Natural killer cell treated with Interleukin-12 subunit alpha and Interleukin-12 subunit beta and Interleukin-15 and Interleukin-18, amount 100 ng/mL, for 72 hours (primary cell): ENCODE measurements around the gene GRIN1. TPM values are rescaled to one million over a fixed set of nuclear protein-coding genes. Genes with fewer than 3 reads are reported as not detected.

Experiments
- ATAC-seq, 2 donors: fragments of 150-1000 bp; cut with Tn5 transposase in 1 of 2; sonication (Bioruptor Pico), chemical (Tn5 transposase) in 1 of 2; 2 replicates each; pipeline ENCODE4 v1.10.0; 2021
- DNase-seq: peaks from one replicate; pipeline ENCODE4 v3.0.0; 2022; ENCODE audit warnings: low spot score
- H3K27ac Mint-ChIP-seq, 2 donors: 1 replicate in 1 of 2; 2 replicates in 1 of 2; pipeline ENCODE4 v1.8.0; 2022; ENCODE audit warnings: mixed read lengths in 2 of 2, mild to moderate bottlenecking in 1 of 2, moderate library complexity in 1 of 2
- H3K27me3 Mint-ChIP-seq, 2 donors: 1 replicate in 1 of 2; 2 replicates in 1 of 2; pipeline ENCODE4 v1.8.0; 2022; ENCODE audit warnings: mixed read lengths in 2 of 2
- H3K36me3 Mint-ChIP-seq: one replicate; pipeline ENCODE4 v1.8.0; 2022; ENCODE audit warnings: mixed read lengths
- H3K4me1 Mint-ChIP-seq, 2 donors: 1 replicate in 1 of 2; 2 replicates in 1 of 2; pipeline ENCODE4 v1.8.0; 2022; ENCODE audit warnings: low read depth in 2 of 2, mixed read lengths in 2 of 2, mild to moderate bottlenecking in 1 of 2
- H3K4me3 Mint-ChIP-seq: one replicate; pipeline ENCODE4 v1.8.0; 2022; ENCODE audit warnings: mixed read lengths
- H3K9me3 Mint-ChIP-seq: 2 replicates; pipeline ENCODE4 v1.8.0; 2022; ENCODE audit warnings: mixed read lengths
- total RNA-seq, 2 donors: library from RNA; stranded (reverse); gene quantifications; one replicate each; pipeline ENCODE4 v1.2.3, GENCODE V29; 2022

Gene GRIN1
- total RNA-seq, 2 donors from 2014 or later, result 0.11 TPM; not detected in 1

DNA sequence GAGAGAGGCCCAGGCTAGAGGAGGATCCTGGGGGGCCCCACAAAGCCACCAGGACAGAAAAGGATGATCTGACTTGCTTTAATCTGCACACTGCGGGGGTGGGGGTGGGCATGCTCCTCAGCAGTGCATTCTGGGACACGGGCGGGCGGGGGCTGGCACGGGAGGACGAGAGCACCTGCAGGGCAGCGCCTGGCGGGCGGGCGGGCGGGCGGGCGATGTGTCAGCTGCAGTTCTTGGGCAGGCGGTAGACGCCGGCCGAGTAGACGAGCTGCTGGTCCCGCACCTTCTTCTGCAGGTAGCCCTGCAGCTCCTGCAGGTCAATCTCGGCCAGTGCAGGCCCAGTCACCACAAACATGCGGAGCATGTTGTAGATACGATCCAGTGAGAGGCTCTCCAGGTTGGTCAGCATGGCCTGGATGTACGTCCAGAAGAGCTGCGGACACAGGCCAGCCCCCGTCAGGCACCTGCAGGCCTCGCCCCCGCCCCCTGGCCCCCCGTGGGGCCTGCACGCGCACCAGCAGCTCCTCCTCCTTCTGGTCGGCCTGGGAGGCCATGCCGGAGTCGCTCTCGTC is 35.9 kb downstream of the GRIN1 start:
- H3K4me3 Mint-ChIP-seq, result no peak overlapping the region

DNA sequence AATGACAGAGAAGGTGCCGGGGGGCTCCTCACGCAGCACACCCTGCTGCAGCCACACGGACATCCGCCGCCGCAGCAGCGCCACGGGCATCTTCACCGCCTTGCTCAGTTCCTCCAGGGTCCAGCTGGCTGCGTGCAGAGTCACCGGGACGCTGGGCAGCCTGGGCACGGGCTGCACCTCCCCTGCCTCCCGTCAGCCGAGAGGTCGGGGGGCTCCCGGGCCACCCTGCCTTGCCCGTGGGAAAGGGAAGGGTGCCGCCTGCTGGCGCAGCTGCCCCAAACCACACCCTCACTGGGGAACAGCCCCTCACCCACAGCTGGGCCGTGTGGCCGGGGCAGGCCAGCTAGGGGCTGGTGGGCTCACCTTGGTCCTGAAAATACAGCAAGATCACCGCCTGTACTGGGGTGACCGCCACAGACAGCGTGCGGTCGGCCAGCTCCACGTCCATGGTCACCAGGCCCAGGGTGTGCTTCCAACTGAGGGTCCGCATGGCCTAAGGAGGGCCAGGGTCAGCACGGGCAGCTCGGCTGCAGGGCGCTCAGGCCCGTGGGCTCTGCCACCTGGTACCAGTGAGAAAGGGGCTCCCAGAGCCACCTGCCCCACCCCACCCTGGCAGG is 36.5 kb downstream of the GRIN1 start:
- H3K9me3 Mint-ChIP-seq, result no peaks in the 10 kb centered on the region
- H3K27me3 Mint-ChIP-seq, result peaks cover 0 to 3% of the 10 kb centered on the region in 2 donors
- H3K4me1 Mint-ChIP-seq, result peaks cover 0 to 6% of the 10 kb centered on the region in 2 donors
- no peaks in the 10 kb centered on the region for H3K36me3 Mint-ChIP-seq
- ATAC-seq, result no peak
- DNase-seq, result no peak
- no peak overlapping the region for H3K27ac Mint-ChIP-seq
- no peak overlapping the region for H3K4me3 Mint-ChIP-seq

More for the DNA sequence above, 35.9 kb downstream of the GRIN1 start:
- Mint-ChIP-seq H3K36me3 (no peaks in the 10 kb centered on the region), H3K27ac (no peak overlapping the region), H3K4me1 (peaks cover 0 to 6% of the 10 kb centered on the region in 2 donors), H3K27me3 (peaks cover 0 to 4% of the 10 kb centered on the region in 2 donors), H3K9me3 (no peaks in the 10 kb centered on the region)
- DNase-seq (no peak), ATAC-seq (no peak)

DNA sequence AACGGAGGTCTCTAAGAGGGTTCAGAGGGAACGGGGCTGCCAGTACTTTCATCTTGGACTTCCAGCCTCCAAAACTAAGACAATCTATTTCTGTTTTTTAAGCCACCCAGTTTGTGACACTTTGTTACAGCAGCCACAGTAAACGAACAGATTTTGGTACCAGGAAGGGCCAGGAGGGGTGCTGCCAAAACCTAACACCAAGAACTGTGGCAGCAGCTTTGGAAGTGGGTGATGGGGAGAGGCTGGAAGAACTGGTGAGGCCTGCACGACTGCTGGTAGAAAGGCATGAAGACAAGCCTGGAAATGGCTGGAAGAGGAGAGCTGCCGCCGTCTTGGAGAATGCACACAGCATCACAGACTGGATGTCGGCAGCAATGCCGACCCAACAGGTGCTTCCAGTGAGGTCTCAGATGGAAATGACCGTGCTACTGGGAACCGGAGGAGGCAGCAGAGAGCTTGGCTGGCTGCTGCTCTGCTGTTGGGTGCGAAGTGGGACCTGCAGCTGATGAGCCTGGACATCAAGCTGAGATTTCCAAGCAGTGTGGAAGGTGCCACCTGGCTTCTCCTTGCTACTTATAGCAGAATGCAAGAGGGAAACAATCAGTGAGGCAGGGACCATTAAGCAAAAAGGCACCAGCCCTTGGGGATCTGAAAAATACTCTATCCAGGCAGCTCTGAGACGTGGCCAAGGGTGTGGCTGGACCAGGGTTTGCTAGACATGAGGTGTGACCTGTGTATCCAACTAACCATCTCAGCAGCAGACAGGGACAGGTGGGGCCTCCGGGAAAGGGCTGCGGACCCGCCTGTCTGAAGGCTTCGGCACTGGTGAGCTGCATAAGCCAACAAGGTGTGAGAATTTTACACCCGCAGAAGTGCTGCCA is 37.6 kb downstream of the GRIN1 start:
- Mint-ChIP-seq H3K4me3 (no peak overlapping the region), H3K27ac (no peak overlapping the region), H3K4me1 (peaks cover 0 to 6% of the 10 kb centered on the region in 2 donors), H3K9me3 (no peaks in the 10 kb centered on the region), H3K27me3 (peaks cover 0 to under 1% of the 10 kb centered on the region in 2 donors), H3K36me3 (no peaks in the 10 kb centered on the region)
- no peak for ATAC-seq
- no peak for DNase-seq

DNA sequence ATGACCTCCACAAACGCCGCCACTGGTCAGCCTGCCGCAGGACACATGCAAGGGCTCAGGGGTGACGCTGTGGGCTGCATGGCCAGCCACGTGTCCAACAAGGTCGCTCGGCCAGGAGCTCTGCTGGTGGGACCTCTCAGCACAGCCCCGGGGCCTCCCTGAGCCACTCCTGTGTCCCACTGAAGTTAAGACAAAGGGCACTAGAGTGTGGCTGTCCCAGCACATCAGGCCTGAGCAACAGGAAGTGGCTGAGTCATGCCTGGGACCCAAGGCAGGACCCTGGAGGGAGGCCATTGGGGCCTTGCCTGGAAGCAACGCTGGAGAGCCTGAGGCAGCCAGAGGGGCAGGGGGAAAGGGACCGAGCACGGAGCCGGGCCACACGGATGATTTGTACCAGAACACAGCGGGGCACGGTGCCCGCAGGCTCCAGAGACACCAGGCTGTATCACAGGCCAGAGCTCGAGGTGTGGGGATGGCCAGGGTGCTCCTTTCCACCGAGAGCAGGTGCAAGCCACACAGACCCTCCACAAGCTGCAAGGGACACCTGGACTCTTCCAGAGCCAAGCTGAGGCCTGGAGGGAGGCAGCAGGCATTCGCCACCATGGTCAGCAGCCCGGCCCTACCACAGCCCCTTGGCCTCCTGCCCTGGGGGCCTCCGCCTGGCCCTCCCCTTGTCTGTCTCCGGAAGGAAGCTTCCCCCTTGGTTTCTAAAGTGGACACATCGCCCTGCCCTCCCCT is 39.4 kb downstream of the GRIN1 start:
- Mint-ChIP-seq H3K4me1 (peaks cover 0 to 10% of the 10 kb centered on the region in 2 donors), H3K9me3 (no peaks in the 10 kb centered on the region), H3K27me3 (no peaks in the 10 kb centered on the region), H3K4me3 (no peak overlapping the region), H3K27ac (no peak overlapping the region), H3K36me3 (no peaks in the 10 kb centered on the region)
- no peak for DNase-seq
- no peak for ATAC-seq

DNA sequence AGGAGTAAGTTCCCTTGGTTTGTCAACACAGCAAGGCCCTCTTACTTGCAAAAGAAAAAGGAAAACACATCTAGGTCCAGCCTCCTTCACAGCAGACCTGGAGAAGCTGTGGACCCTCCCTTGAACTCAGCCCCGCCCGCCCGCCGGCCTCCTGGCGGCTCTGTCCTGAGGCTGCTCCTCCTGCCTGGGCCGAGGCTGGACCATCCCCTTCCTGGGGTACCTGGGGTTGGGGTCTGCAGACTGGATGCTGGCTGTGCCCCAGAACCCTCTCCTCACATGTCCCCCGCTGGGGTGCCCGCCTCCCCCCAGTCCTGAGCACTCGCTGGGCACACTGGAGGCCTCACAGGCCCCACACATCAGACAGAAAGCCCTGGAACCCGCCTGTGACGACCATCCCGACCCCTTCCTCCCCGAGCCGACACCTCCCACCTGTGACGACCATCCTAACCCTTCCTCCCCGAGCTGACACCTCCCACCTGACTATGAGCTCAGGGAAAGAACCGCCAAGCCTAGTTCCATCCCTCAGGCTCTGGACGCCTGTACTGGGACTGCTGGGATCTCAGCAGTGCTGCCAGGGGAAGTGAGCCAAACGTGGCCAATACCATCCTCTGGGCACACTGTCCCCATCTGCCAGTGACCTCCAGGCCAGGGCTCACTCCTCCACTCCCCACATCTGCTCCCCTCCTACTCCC is 40.1 kb downstream of the GRIN1 start:
- Mint-ChIP-seq H3K36me3 (peaks cover 3% of the 10 kb centered on the region), H3K9me3 (no peaks in the 10 kb centered on the region), H3K4me1 (peaks cover 2 to 11% of the 10 kb centered on the region in 2 donors), H3K4me3 (no peak overlapping the region), H3K27me3 (no peaks in the 10 kb centered on the region), H3K27ac (no peak overlapping the region)
- DNase-seq (no peak), ATAC-seq (no peak)

DNA sequence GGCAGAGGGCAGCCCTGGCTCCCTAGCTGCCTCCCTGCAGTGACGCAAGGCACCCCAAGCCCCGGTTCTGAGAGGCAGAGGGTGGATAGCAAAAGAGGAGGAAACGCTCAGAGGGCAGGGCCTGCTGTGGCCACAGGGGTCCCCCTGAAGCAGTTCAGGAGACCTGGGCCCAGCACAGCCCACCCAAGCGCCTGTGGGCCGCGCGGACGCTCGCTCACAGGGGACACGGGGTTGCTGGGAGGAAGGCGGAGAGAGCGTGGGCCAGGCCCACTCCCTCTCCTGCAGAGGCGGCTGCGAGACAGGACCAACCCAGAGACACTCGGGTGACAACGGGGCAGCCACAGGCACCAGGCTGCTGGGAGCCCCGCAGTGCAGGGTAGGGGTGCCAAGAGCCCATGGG is 40.8 kb downstream of the GRIN1 start:
- no peak overlapping the region for H3K27ac Mint-ChIP-seq
- no peak for ATAC-seq

DNA sequence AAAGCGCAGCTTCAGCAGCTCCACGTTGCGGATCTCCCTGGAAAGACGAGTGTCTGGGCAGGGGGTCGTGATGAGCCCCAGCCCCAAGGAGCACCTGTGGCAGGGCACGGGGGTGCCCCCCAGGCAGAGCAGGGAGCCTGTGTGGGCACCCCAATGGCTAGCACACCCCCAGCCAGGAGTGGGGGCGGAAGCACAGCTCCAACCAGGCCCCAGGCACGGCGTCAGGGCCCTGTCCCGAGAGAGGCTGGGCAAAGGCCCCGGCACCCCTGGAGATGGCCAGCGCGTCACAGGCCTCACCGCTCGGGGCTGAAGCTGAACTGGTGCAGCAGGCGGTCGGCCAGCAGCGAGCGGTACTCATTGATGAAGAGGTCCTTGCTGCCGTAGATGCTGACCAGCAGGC is 41.5 kb downstream of the GRIN1 start:
- Mint-ChIP-seq H3K9me3 (no peaks in the 10 kb centered on the region), H3K4me1 (peaks cover 7 to 15% of the 10 kb centered on the region in 2 donors), H3K27me3 (no peaks in the 10 kb centered on the region), H3K27ac (no peak overlapping the region), H3K36me3 (peaks cover 6% of the 10 kb centered on the region), H3K4me3 (no peak overlapping the region)
- ATAC-seq, result no peak
- no peak for DNase-seq

More for the DNA sequence above, 40.8 kb downstream of the GRIN1 start:
- Mint-ChIP-seq H3K27me3 (no peaks in the 10 kb centered on the region), H3K4me1 (peaks cover 7 to 15% of the 10 kb centered on the region in 2 donors), H3K4me3 (no peak overlapping the region), H3K9me3 (no peaks in the 10 kb centered on the region), H3K36me3 (peaks cover 6% of the 10 kb centered on the region)
- DNase-seq, result no peak

DNA sequence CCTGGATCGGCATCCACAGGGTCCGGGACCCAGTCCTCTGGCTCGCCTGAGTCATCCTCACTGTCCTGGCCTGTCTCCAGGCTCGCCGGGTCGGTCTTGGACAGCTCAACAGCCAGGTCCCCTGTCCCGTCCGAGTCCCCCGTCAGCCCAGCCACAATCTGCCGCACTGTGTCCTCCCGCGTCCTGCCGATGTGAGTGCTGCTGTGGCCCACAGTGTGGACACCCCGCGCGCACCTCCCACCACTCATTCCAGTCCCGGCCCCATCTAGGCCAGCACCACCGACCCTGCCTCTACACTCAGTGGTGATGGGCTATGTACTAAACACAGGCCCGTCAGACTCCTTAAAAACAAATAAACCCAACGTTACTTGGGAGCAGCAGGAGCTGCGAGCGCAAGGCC is 42.7 kb downstream of the GRIN1 start:
- Mint-ChIP-seq H3K27ac (no peak overlapping the region), H3K27me3 (no peaks in the 10 kb centered on the region), H3K9me3 (no peaks in the 10 kb centered on the region), H3K36me3 (peaks cover 6% of the 10 kb centered on the region), H3K4me1 (peaks cover 7 to 15% of the 10 kb centered on the region in 2 donors), H3K4me3 (no peak overlapping the region)
- no peak for DNase-seq
- peak in 1 of 2 donors; percentile 6 for ATAC-seq

DNA sequence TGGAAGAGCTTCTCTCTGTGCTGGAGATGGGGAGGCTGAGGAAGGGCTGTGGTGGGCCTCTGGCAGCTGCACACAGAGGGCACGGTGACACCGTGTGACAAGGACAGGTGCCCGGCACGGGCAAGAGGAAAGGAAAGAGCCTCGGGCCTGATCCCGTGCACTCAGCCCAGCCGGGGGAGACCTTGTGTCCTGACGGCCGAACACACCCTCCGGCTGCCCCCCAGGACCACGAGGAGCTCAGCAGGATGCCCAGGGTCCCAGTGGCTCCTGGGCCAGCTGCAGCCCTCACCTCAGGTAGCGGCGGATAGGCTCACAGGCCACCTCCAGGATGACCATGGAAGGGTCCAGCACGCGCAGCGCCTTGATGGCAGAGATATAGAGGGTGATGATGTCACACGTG is 43.9 kb downstream of the GRIN1 start:
- no peak for DNase-seq
- Mint-ChIP-seq H3K27me3 (no peaks in the 10 kb centered on the region), H3K4me1 (peaks cover 13 to 20% of the 10 kb centered on the region in 2 donors), H3K4me3 (no peak overlapping the region), H3K9me3 (no peaks in the 10 kb centered on the region), H3K36me3 (peaks cover 6% of the 10 kb centered on the region), H3K27ac (no peak overlapping the region)
- ATAC-seq, result no peak

DNA sequence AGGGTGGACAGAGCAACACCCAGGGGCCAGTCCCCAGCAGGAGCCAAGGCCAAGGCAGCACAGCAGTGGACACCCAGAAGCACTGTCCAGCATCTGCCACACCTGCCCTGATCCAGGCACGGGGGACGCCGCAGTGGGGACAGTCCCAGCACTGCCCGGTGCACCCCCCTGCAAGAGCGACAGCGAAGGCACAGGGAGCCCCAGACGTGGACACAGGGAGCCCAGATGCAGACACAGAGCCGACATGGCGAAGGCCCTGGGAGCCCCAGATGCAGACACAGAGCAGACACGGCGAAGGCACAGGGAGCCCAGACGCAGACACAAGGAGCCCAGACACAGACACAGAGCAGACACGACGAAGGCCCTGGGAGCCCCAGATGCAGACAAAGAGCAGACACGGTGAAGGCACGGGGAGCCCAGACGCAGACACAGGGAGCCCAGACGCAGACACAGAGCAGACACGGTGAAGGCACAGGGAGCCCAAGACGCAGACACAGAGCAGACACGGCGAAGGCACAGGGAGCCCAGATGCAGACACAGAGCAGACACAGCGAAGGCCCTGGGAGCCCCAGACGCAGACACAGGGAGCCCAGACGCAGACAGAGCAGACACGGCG is 45.1 kb downstream of the GRIN1 start:
- ATAC-seq (no peak), DNase-seq (no peak)
- Mint-ChIP-seq H3K27ac (no peak overlapping the region), H3K4me3 (no peak overlapping the region), H3K9me3 (no peaks in the 10 kb centered on the region), H3K4me1 (peaks cover 13 to 22% of the 10 kb centered on the region in 2 donors), H3K36me3 (peaks cover 6% of the 10 kb centered on the region), H3K27me3 (no peaks in the 10 kb centered on the region)

DNA sequence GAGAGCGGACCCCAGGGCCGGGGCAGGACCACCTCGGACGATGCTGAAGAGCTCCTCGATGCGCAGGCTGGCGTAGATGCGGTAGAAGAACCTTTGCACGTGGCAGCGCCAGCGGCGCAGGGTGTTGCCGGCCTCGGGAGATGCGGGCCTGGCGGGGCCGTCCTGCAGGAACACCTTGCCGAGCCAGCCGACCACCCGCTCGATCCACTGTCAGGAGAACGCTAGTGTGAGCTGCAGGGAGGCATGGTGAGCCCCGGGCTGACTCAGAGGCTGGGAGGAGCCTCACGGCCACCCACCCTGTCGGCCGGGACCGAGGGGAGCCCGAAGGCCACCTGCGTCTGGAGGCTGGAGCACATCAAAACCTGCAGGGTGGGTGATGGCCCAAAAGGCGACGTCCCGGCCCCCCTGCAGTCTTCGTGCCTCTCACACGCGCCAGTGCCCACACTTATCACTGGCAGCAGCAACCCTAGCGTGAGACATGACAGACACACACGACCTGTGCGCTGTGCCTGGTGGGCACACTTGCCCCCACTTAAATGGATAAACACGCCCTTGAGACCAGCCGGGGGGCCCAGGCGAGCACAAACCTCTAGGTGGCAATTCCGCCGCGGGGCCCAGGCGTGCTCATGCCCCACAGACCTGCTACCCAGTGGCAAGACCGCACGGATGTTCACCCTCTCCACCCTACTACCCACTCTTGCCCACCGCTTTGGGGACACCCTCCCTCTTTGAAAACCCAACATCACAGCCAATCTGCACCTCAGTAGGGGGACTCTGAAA is 46.1 kb downstream of the GRIN1 start:
- H3K9me3 Mint-ChIP-seq, result no peaks in the 10 kb centered on the region
- ATAC-seq, result no peak
- no peak overlapping the region for H3K4me3 Mint-ChIP-seq
- peaks cover 6% of the 10 kb centered on the region for H3K36me3 Mint-ChIP-seq
- no peak for DNase-seq
- H3K27me3 Mint-ChIP-seq, result no peaks in the 10 kb centered on the region
- peaks cover 13 to 23% of the 10 kb centered on the region in 2 donors for H3K4me1 Mint-ChIP-seq
- no peak overlapping the region for H3K27ac Mint-ChIP-seq

DNA sequence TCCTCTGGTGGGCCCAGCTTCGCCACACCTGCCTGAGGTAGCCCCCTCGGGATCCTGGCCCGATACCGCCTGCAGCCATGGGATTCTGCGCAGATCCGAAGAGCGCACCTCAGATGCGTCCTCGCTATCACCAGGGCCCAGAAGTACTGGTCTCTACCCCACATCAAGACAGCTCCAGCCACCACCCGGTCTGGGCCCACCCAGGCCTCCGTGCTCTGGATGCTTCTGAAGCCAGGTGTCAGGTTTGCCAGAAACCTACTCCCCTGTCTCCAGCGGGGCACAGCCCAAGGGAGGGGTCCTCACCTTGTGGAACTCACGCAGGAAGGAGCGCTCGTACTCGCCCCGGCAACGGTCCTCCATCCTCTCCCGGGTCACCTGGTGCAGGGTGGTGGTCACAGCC is 47.0 kb downstream of the GRIN1 start:
- Mint-ChIP-seq H3K27me3 (no peaks in the 10 kb centered on the region), H3K27ac (no peak overlapping the region), H3K4me3 (no peak overlapping the region), H3K4me1 (peaks cover 19 to 26% of the 10 kb centered on the region in 2 donors), H3K36me3 (peaks cover 6% of the 10 kb centered on the region), H3K9me3 (no peaks in the 10 kb centered on the region)
- ATAC-seq (no peak), DNase-seq (no peak)
